ENCODE measurements around the gene NDFIP2.

NDFIP2 gene

GRCh38 chr13:79483086-79483706 lies 2.2 kb downstream of the NDFIP2 start:
- peak overlapping the region; percentile 95; the same call in 1 of the 2 replicates for H3K4me3 ChIP-seq (ENCODE audit: low read length)
- peaks cover 10% of the 10 kb centered on the region for H3K4me1 ChIP-seq (ENCODE audit: insufficient read depth, low read length)

GRCh38 chr13:79485014-79485811 lies 4.3 kb downstream of the NDFIP2 start:
- Histone ChIP-seq H3K4me1 (ENCODE audit: insufficient read depth, low read length) (peaks cover 10% of the 10 kb centered on the region), H3K27ac (ENCODE audit: low read length) (no peak overlapping the region), H3K9me3 (ENCODE audit: insufficient read depth, low read depth, low read length) (no peaks in the 10 kb centered on the region), H3K27me3 (ENCODE audit: insufficient read depth, low read length) (peaks cover 5% of the 10 kb centered on the region), H3K9ac (ENCODE audit: low read depth, low read length) (no peak overlapping the region), H3K36me3 (ENCODE audit: insufficient read depth, low read depth, low read length) (no peaks in the 10 kb centered on the region), H3K4me3 (ENCODE audit: low read length) (no peak overlapping the region)

More at GRCh38 chr13:79483086-79483706, 2.2 kb downstream of the NDFIP2 start:
- no peak overlapping the region for H3K27ac ChIP-seq (ENCODE audit: low read length)
- no peaks in the 10 kb centered on the region for H3K36me3 ChIP-seq (ENCODE audit: insufficient read depth, low read depth, low read length)
- no peak overlapping the region for H3K9ac ChIP-seq (ENCODE audit: low read depth, low read length)
- H3K9me3 ChIP-seq (ENCODE audit: insufficient read depth, low read depth, low read length): no peaks in the 10 kb centered on the region
- H3K27me3 ChIP-seq (ENCODE audit: insufficient read depth, low read length): peaks cover 19% of the 10 kb centered on the region

- H3K4me3 ChIP-seq (ENCODE audit: low read length): no peak overlapping the region
- H3K27me3 ChIP-seq (ENCODE audit: insufficient read depth, low read length): no peaks in the 10 kb centered on the region
- no peaks in the 10 kb centered on the region for H3K36me3 ChIP-seq (ENCODE audit: insufficient read depth, low read depth, low read length)
- H3K9me3 ChIP-seq (ENCODE audit: insufficient read depth, low read depth, low read length): no peaks in the 10 kb centered on the region
- H3K27ac ChIP-seq (ENCODE audit: low read length): no peak overlapping the region
- peaks cover 22% of the 10 kb centered on the region for H3K4me1 ChIP-seq (ENCODE audit: insufficient read depth, low read length)
- H3K9ac ChIP-seq (ENCODE audit: low read depth, low read length): no peak overlapping the region
Observed at GRCh38 chr13:79486433-79487188, 5.7 kb downstream of the NDFIP2 start.

- Histone ChIP-seq H3K4me3 (ENCODE audit: low read length) (0 out of 2 replicates have a peak overlapping the region, but pooled peaks have one; percentile 7), H3K4me1 (ENCODE audit: insufficient read depth, low read length) (peaks cover 35% of the 10 kb centered on the region), H3K9me3 (ENCODE audit: insufficient read depth, low read depth, low read length) (no peaks in the 10 kb centered on the region), H3K36me3 (ENCODE audit: insufficient read depth, low read depth, low read length) (no peaks in the 10 kb centered on the region), H3K27me3 (ENCODE audit: insufficient read depth, low read length) (no peaks in the 10 kb centered on the region), H3K9ac (ENCODE audit: low read depth, low read length) (no peak overlapping the region), H3K27ac (ENCODE audit: low read length) (no peak overlapping the region)
Observed at GRCh38 chr13:79490326-79490725, 9.4 kb downstream of the NDFIP2 start.

DNA sequence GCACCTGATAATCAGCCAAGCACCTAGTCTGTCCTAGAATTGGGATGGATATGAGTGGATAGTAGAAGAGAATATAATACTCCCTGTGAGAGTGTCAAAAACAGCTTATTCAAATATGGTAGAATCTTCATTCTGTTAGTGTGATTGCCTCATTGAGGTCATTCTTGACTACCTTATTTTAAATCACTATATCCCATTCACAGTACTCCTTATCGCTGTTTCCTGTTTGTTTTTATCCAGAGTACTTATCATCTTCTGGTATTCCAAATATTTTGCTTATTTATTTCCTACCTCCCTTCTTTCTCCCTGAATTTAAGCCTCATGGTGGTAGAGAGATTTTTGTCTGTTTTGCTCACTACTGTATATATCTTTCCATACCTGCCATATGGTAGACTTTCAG lies 9.9 kb downstream of the NDFIP2 start:
- Histone ChIP-seq H3K9me3 (ENCODE audit: insufficient read depth, low read depth, low read length) (no peaks in the 10 kb centered on the region), H3K27me3 (ENCODE audit: insufficient read depth, low read length) (no peaks in the 10 kb centered on the region), H3K9ac (ENCODE audit: low read depth, low read length) (no peak overlapping the region), H3K4me3 (ENCODE audit: low read length) (0 out of 2 replicates have a peak overlapping the region, but pooled peaks have one; percentile 7), H3K36me3 (ENCODE audit: insufficient read depth, low read depth, low read length) (no peaks in the 10 kb centered on the region), H3K27ac (ENCODE audit: low read length) (no peak overlapping the region), H3K4me1 (ENCODE audit: insufficient read depth, low read length) (peaks cover 35% of the 10 kb centered on the region)

DNA sequence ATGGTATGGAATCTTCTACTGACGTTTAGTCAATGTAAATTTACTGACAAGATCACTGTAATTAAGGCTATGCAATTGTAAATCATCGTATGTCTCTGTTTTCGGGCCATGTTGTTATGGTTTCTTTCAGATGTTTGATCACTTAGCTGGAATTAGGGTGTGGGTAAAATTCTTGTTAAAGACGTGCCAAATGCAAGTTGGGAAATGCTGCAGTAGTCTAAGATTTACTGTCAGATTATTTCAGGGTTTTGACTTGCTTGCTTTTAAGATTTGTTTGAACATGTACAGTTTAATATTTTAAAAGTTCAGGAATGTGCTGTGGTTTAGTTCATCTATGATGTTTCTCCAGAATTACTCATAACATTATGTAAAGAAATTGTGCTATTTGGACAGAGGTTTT lies 10.8 kb downstream of the NDFIP2 start:
- peaks cover 38% of the 10 kb centered on the region for H3K4me1 ChIP-seq (ENCODE audit: insufficient read depth, low read length)
- no peak overlapping the region for H3K4me3 ChIP-seq (ENCODE audit: low read length)
- no peak overlapping the region for H3K27ac ChIP-seq (ENCODE audit: low read length)
- no peak overlapping the region for H3K9ac ChIP-seq (ENCODE audit: low read depth, low read length)
- no peaks in the 10 kb centered on the region for H3K27me3 ChIP-seq (ENCODE audit: insufficient read depth, low read length)
- H3K9me3 ChIP-seq (ENCODE audit: insufficient read depth, low read depth, low read length): no peaks in the 10 kb centered on the region
- H3K36me3 ChIP-seq (ENCODE audit: insufficient read depth, low read depth, low read length): no peaks in the 10 kb centered on the region

DNA sequence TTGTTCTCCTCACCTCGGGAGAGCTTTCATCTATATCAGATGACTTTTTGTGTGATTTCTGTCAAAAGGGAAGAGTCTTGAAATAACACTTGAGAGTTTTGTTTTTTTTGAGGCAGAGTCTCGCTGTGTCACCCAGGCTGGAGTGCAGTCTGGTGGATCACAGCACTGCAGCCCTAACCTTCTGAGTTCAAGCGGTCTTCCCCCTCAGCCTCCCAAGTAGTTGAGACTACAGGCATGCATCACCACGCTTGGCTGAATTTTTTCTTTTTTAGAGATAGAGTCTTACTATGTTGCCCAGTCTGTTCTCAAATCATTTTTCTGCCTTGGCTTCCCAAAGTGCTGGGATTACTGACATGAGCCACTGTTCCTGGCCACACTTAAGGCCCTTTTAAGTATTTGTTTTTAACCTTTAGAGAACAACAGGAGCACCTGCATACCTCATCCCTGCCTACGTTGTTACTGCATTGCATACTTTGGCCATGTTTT lies 11.4 kb downstream of the NDFIP2 start:
- no peaks in the 10 kb centered on the region for H3K9me3 ChIP-seq (ENCODE audit: insufficient read depth, low read depth, low read length)
- no peaks in the 10 kb centered on the region for H3K27me3 ChIP-seq (ENCODE audit: insufficient read depth, low read length)
- peaks cover 42% of the 10 kb centered on the region for H3K4me1 ChIP-seq (ENCODE audit: insufficient read depth, low read length)
- H3K36me3 ChIP-seq (ENCODE audit: insufficient read depth, low read depth, low read length): no peaks in the 10 kb centered on the region
- no peak overlapping the region for H3K4me3 ChIP-seq (ENCODE audit: low read length)
- no peak overlapping the region for H3K27ac ChIP-seq (ENCODE audit: low read length)
- H3K9ac ChIP-seq (ENCODE audit: low read depth, low read length): no peak overlapping the region

- Histone ChIP-seq H3K4me1 (ENCODE audit: insufficient read depth, low read length) (peaks cover 42% of the 10 kb centered on the region), H3K9ac (ENCODE audit: low read depth, low read length) (no peak overlapping the region), H3K27ac (ENCODE audit: low read length) (no peak overlapping the region), H3K9me3 (ENCODE audit: insufficient read depth, low read depth, low read length) (no peaks in the 10 kb centered on the region), H3K36me3 (ENCODE audit: insufficient read depth, low read depth, low read length) (no peaks in the 10 kb centered on the region), H3K4me3 (ENCODE audit: low read length) (no peak overlapping the region), H3K27me3 (ENCODE audit: insufficient read depth, low read length) (no peaks in the 10 kb centered on the region)
Observed at GRCh38 chr13:79492918-79493594, 12.1 kb downstream of the NDFIP2 start.

DNA sequence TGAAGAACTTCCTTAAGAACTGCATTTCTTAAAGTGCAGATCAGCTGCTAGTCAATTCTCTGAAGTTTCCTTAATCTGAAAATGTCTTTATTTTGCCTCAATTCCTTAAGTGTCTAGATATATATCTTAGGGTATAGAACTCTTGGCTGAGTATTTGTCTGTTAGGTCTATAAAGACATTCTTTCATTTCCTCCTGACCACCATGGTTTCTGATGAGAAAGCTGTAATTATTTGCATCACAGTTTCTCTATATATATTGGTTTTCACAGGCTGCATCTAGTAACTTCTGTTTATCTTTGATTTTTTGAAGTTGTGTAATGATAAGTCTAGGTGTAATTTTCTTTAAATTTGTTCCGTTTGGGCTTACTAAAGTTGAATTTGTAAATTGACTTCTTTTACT lies 15.2 kb downstream of the NDFIP2 start:
- no peaks in the 10 kb centered on the region for H3K9me3 ChIP-seq (ENCODE audit: insufficient read depth, low read depth, low read length)
- peaks cover 34% of the 10 kb centered on the region for H3K4me1 ChIP-seq (ENCODE audit: insufficient read depth, low read length)
- H3K4me3 ChIP-seq (ENCODE audit: low read length): no peak overlapping the region
- no peak overlapping the region for H3K9ac ChIP-seq (ENCODE audit: low read depth, low read length)
- no peaks in the 10 kb centered on the region for H3K27me3 ChIP-seq (ENCODE audit: insufficient read depth, low read length)
- no peak overlapping the region for H3K27ac ChIP-seq (ENCODE audit: low read length)
- H3K36me3 ChIP-seq (ENCODE audit: insufficient read depth, low read depth, low read length): no peaks in the 10 kb centered on the region

DNA sequence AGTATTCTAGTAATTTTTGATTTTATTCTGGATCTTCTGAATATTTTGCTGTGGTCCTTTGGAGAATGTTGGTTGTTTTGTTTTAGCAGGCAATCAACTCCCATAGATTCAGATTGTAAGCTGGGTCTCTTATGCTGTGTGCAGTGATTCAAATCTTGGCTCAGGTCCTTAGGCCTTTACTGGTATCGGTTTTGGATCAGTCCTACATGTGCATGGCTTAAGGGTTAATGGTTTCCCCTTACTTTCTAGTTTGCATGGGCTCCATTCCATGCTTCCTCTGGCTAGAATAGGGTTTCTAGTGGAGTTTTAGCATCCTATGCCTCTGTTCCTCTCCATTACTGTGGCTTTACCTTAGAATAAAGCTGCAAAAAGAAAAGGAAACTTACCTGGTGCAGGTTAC lies 16.1 kb downstream of the NDFIP2 start:
- Histone ChIP-seq H3K27ac (ENCODE audit: low read length) (no peak overlapping the region), H3K4me3 (ENCODE audit: low read length) (no peak overlapping the region), H3K4me1 (ENCODE audit: insufficient read depth, low read length) (peaks cover 25% of the 10 kb centered on the region), H3K36me3 (ENCODE audit: insufficient read depth, low read depth, low read length) (no peaks in the 10 kb centered on the region), H3K27me3 (ENCODE audit: insufficient read depth, low read length) (no peaks in the 10 kb centered on the region), H3K9ac (ENCODE audit: low read depth, low read length) (no peak overlapping the region), H3K9me3 (ENCODE audit: insufficient read depth, low read depth, low read length) (no peaks in the 10 kb centered on the region)

- Histone ChIP-seq H3K36me3 (ENCODE audit: insufficient read depth, low read depth, low read length) (no peaks in the 10 kb centered on the region), H3K27ac (ENCODE audit: low read length) (no peak overlapping the region), H3K4me3 (ENCODE audit: low read length) (no peak overlapping the region)
Observed at GRCh38 chr13:79497852-79498251, 16.9 kb downstream of the NDFIP2 start.

More at GRCh38 chr13:79497852-79498251, 16.9 kb downstream of the NDFIP2 start:
- H3K4me1 ChIP-seq (ENCODE audit: insufficient read depth, low read length): peaks cover 19% of the 10 kb centered on the region; the same call in 1 of the 2 replicates
- H3K9me3 ChIP-seq (ENCODE audit: insufficient read depth, low read depth, low read length): no peaks in the 10 kb centered on the region
- no peak overlapping the region for H3K9ac ChIP-seq (ENCODE audit: low read depth, low read length)
- no peaks in the 10 kb centered on the region for H3K27me3 ChIP-seq (ENCODE audit: insufficient read depth, low read length)
